ENCODE measurements around the gene PLPP7. TPM values are rescaled to one million over a fixed set of nuclear protein-coding genes. Genes with fewer than 3 reads are reported as not detected.

The PLPP7 gene
- total and polyA plus RNA-seq, 7 donors = 0.46 to 31.9 (median 14.3) TPM

- no peak overlapping the region for H3K27ac ChIP-seq
- peaks cover 6 to 29% (median 29%) of the 10 kb centered on the region in 3 donors for H3K27me3 ChIP-seq
- H3K9me3 ChIP-seq = no peaks in the 10 kb centered on the region
- TF ChIP-seq POLR2AphosphoS5 (IDR thresholded peaks at IDR 0.05) = no peak
- no peak for TF ChIP-seq CTCF (IDR thresholded peaks at IDR 0.05)
- H3K4me1 ChIP-seq = peaks cover 0 to 16% (median 14%) of the 10 kb centered on the region in 4 donors
- 71 to 85% methylated on average over 4 of the region's 4 CpGs for WGBS, 2 donors
- intact Hi-C loops (cut with DNase I) = no loop called here
- H3K36me3 ChIP-seq = no peaks in the 10 kb centered on the region
- DNase-seq = no peak
- peak overlapping the region in 2 of 4 donors; percentile 34 to 35 for H3K4me3 ChIP-seq
Observed at GRCh38 chr9:131282175-131282574, 7.3 kb upstream of the PLPP7 start.

GRCh38 chr9:131282688-131283422 lies 6.7 kb upstream of the PLPP7 start:
- TF ChIP-seq EP300 (IDR thresholded peaks at IDR 0.05) (no peak), CTCF (IDR thresholded peaks at IDR 0.05) (no peak), POLR2AphosphoS5 (IDR thresholded peaks at IDR 0.05) (no peak), POLR2A (IDR thresholded peaks at IDR 0.05) (no peak)
- 4 to 5% methylated on average over 61 of the region's 61 CpGs for WGBS, 2 donors
- Histone ChIP-seq H3K27me3 (peaks cover 5 to 27% (median 25%) of the 10 kb centered on the region in 3 donors), H3K36me3 (no peaks in the 10 kb centered on the region), H3K4me3 (peak overlapping the region in 3 of 4 donors; percentile 18 to 35 (median 34)), H3K9me3 (no peaks in the 10 kb centered on the region), H3K27ac (no peak overlapping the region), H3K4me1 (peaks cover 0 to 11% (median 10%) of the 10 kb centered on the region in 4 donors)
- DNase-seq = no peak
- intact Hi-C loops (cut with DNase I) = no loop called here

GRCh38 chr9:131284856-131285255 lies 4.7 kb upstream of the PLPP7 start:
- Histone ChIP-seq H3K9me3 (no peaks in the 10 kb centered on the region), H3K27ac (no peak overlapping the region), H3K27me3 (peaks cover 5 to 27% (median 25%) of the 10 kb centered on the region in 3 donors), H3K4me3 (no peak overlapping the region), H3K36me3 (no peaks in the 10 kb centered on the region), H3K4me1 (peaks cover 0 to 13% (median 10%) of the 10 kb centered on the region in 4 donors)
- TF ChIP-seq POLR2AphosphoS5 (IDR thresholded peaks at IDR 0.05) (no peak), EP300 (IDR thresholded peaks at IDR 0.05) (no peak), CTCF (IDR thresholded peaks at IDR 0.05) (no peak), POLR2A (IDR thresholded peaks at IDR 0.05) (no peak)
- intact Hi-C loops (cut with DNase I) = no loop called here
- no peak for DNase-seq
- WGBS, 2 donors = 91 to 93% methylated on average over 6 of the region's 6 CpGs

GRCh38 chr9:131287359-131287758 lies 2.2 kb upstream of the PLPP7 start:
- 85 to 88% methylated on average over 6 of the region's 6 CpGs for WGBS, 2 donors
- intact Hi-C loops (cut with DNase I) = no loop called here
- H3K36me3 ChIP-seq = no peaks in the 10 kb centered on the region
- no peaks in the 10 kb centered on the region for H3K9me3 ChIP-seq
- peaks cover 0 to 33% (median 24%) of the 10 kb centered on the region in 4 donors for H3K4me1 ChIP-seq
- TF ChIP-seq POLR2AphosphoS5 (IDR thresholded peaks at IDR 0.05) = no peak
- TF ChIP-seq CTCF (IDR thresholded peaks at IDR 0.05) = no peak
- no peak for TF ChIP-seq EP300 (IDR thresholded peaks at IDR 0.05)
- TF ChIP-seq POLR2A (IDR thresholded peaks at IDR 0.05) = no peak
- H3K4me3 ChIP-seq = no peak overlapping the region
- peaks cover 5 to 11% (median 8%) of the 10 kb centered on the region in 3 donors for H3K27me3 ChIP-seq
- no peak overlapping the region for H3K27ac ChIP-seq
- no peak for DNase-seq
